Liver (tissue), 3 donors: ENCODE data around the gene GOLT1B.

Experiments
- EGR1 ChIP-seq, 2 donors: IDR thresholded peaks; 2 replicates each; pipeline ENCODE4 v1.6.1; 2016 to 2018; ENCODE audit warnings: antibody characterized with exemption in 2 of 2, low read depth in 2 of 2
- GABPA ChIP-seq, 2 donors: IDR thresholded peaks in 1 of 2; conservative IDR thresholded peaks in 1 of 2; 2 replicates each; pipeline ENCODE4 v1.6.1; 2016; ENCODE audit warnings: antibody characterized with exemption in 2 of 2, mild to moderate bottlenecking in 1 of 2, moderate library complexity in 1 of 2
- JUND ChIP-seq, 2 donors: IDR thresholded peaks; 2 replicates each; pipeline ENCODE4 v1.6.1; 2016; ENCODE audit warnings: antibody characterized with exemption in 2 of 2
- MAX ChIP-seq: IDR thresholded peaks from 2 replicates; pipeline ENCODE4 v1.6.1; 2016; ENCODE audit warnings: antibody characterized with exemption
- RAD21 ChIP-seq, 2 donors: IDR thresholded peaks; 2 replicates each; pipeline ENCODE4 v1.6.1; 2016; ENCODE audit warnings: antibody characterized with exemption in 2 of 2, mild to moderate bottlenecking in 2 of 2
- REST ChIP-seq: IDR thresholded peaks from 2 replicates; pipeline ENCODE4 v1.6.1; 2016; ENCODE audit warnings: antibody characterized with exemption, mild to moderate bottlenecking
- RXRA ChIP-seq, 2 donors: IDR thresholded peaks; 2 replicates each; pipeline ENCODE4 v1.6.1; 2017 to 2018; ENCODE audit warnings: antibody characterized with exemption in 2 of 2, mild to moderate bottlenecking in 1 of 2
- YY1 ChIP-seq: IDR thresholded peaks from 2 replicates; pipeline ENCODE4 v1.6.1; 2016; ENCODE audit warnings: antibody characterized with exemption, mild to moderate bottlenecking
- TF ChIP-seq, protein P1 (sequence below): fragments of 150-350 bp; IDR thresholded peaks from 2 replicates; pipeline ENCODE4 v1.5.1; 2017; ENCODE audit warnings: improper control_type of control experiment, low read depth, low read length; ENCODE audit not compliant: missing input control
- donor health status: healthy.
- donor health status: healthy.

GRCh38 chr12:21485998-21486397 is 15.6 kb upstream of the GOLT1B start:
- TF ChIP-seq EGR1 (IDR thresholded peaks at IDR 0.05; ENCODE audit: low read depth in 2 of 2) (no peak), GABPA (IDR thresholded peaks at IDR 0.05 in 1 of 2, conservative IDR thresholded peaks at IDR 0.05 in 1 of 2) (no peak), MAX (no peak), YY1 (no peak), REST (no peak), RAD21 (IDR thresholded peaks at IDR 0.05) (no peak), RXRA (IDR thresholded peaks at IDR 0.05) (no peak), JUND (IDR thresholded peaks at IDR 0.05) (no peak)
- TF ChIP-seq, protein P1, sequence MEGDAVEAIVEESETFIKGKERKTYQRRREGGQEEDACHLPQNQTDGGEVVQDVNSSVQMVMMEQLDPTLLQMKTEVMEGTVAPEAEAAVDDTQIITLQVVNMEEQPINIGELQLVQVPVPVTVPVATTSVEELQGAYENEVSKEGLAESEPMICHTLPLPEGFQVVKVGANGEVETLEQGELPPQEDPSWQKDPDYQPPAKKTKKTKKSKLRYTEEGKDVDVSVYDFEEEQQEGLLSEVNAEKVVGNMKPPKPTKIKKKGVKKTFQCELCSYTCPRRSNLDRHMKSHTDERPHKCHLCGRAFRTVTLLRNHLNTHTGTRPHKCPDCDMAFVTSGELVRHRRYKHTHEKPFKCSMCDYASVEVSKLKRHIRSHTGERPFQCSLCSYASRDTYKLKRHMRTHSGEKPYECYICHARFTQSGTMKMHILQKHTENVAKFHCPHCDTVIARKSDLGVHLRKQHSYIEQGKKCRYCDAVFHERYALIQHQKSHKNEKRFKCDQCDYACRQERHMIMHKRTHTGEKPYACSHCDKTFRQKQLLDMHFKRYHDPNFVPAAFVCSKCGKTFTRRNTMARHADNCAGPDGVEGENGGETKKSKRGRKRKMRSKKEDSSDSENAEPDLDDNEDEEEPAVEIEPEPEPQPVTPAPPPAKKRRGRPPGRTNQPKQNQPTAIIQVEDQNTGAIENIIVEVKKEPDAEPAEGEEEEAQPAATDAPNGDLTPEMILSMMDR = no peak
